KG1 (cell line): Measurements from ENCODE around the gene PRKN.

Experiments
- DNase-seq: peaks from one replicate; lab custom pipeline; 2025; lab: John Stamatoyannopoulos, UW

PRKN gene

DNA sequence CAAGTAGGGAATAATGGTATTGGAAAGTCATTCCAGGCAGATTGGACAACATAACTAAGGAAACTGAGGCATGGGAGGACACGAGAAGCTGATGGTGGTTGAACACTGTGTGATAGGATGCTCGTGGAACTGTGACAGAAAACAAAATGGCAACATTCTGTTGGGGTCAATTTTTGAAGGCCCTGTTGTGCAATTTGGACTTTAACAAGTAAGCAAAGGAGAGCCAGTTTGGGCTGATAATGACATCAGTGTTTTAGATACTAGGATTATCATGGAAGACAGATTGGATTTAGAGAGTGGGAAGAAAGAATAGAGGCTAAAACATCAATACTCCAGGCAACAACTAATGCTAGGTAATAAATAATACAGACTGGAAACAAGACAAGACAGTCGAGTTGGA lies 53.1 kb downstream of the PRKN start:
- DNase-seq: no peak

DNA sequence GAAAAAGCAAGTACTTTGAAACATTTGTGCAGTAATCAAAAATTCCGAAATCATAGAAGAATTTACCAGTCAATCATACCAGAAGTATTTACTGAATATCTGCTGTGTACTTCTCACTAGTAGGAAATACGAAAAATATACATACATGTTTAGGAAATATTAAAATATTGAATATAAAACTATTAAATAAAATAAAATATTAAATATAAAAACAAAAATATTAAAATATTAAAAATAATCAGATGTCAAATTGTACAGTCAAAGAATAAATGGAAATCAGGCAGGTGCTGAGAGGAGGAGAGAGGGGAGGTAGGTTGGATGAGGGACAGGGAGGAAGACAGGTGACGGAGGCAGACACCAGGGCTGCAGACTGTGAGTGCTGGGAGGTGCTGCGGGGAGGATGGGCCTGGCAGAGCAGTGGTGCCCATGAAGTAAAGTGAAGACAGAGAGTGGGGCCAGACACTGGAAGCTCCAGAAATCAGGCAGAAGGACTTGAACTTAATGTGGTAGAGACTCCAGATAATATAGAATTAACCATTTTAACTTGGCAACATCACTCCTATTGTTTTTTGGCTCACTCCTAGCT lies 55.9 kb downstream of the PRKN start:
- DNase-seq: no peak

DNA sequence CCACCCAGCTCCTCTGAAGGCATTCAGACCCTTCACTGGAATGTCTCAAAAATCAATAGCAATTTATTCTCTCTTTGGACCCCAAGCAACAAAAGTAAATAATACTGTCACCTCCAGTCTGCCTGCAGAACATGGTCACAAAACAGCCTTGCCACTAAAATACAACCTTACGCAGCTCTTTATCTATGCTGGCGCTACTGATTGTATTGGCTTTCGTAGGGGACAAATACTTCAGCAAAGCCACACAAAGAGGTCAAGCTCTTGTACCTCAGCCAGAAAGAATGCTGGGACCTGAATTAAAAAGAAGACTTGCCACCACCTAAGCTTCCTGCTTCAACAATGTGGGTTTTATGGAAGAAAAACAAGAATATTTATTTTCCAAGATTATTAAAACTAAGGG lies 57.2 kb downstream of the PRKN start:
- DNase-seq: no peak

DNA sequence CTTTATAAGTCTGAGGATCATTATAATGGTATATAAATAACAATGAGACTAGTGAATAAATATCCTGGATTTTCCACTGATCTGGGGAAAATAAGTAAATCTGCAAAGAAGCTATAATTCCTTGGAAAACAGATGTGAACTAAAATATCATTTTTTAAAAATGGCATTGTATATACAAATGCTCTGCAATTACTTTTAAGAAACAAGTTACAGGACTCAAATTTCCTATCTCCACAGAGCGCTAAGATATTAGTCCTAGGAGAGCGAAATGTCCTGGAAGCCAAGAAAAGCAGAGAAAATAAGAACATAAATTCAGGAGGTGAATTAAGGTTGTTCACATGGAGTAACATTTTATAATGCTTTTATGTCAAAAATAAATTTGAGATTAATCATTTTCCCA lies 61.3 kb downstream of the PRKN start:
- no peak for DNase-seq

DNA sequence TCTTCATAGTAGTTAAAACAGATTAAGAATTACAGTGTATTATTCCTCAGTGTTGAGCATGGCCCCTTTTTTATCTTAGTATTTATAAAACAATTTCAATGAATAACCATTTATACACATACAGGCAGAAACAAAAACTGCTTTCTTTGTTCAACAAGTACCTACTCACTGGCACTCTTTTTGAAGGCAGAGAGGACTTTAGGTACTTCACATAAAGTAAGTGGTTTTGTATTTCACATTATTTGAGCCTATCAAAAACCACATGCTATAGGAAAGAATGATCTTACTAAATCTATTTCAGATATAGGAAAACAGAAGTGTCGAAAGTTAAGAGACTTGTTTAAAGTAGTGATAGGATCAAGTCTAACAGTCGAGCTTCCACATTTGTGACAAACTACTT lies 73.8 kb downstream of the PRKN start:
- no peak for DNase-seq

DNA sequence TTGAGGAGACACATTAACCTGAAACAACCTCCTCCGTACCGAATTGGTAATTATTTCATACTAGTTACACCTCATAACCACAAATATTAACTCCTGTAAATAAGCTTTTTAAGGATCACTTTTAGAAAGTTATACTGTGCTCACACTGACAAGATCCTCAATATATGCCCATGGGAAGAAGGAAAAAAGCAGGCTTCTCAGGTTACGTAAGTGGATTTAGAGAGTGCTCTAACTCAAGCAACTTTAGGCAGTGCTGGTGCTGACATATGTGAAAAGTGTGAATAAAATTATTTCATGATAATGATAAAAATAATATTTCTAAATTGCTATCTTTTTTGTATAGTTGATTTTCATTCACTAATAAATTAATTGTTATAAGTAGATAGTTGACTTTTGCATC lies 76.1 kb downstream of the PRKN start:
- no peak for DNase-seq

DNA sequence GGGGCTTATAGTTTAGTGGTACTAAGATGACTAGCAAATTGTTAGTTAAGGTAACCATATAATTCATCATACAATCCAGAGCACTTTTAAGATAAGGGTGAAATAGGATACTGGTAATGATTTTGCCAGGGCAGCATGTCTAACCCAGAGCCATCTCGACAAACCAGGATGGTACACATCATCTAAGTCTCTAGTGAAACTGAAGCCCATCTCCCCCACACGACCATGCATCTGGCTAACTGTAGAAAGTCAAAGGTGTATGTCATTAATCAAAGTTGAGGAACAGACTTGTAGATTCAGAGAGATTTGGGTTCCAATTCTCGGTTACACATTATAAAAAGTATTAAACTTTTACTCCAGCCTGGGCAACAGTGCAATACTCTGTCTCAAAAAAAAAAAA lies 78.3 kb downstream of the PRKN start:
- DNase-seq: no peak

DNA sequence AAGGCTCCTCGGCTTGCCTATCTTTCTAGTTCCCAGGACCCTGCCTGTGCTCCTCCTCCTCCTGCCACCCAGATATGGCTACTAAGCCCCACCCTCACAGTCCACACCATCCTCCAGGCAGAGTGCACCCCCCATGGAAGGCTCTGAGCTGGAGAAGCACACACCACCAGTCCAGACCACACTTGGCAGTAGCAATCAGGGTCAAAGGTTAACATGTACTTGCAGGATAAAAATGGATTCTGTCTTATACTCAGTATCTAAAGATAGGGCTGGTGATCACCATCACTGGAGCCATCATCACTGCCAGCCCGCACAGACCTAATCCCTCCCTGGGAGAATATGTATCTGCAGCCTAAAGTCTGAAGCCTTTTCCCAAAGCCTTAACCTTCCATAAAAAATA lies 83.4 kb downstream of the PRKN start:
- DNase-seq: no peak

DNA sequence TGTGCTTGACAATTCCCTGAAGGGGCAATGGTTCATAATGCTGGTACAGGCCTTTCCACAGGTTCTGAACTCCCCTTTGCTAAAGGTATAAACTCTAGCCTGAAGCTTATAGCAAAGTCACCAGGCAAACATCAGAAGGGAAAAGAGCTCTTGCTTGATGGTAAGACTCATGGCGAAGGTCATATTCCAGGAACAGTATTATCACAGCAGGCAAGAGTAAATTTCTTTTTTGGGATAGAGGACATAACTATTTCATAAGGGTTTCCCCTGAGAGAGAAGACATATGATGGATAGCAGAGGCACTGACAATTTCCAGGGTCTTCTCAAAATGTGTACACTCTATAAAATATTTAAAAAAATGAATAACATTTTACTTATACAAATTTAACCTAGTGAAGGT lies 86.8 kb downstream of the PRKN start:
- DNase-seq: no peak

DNA sequence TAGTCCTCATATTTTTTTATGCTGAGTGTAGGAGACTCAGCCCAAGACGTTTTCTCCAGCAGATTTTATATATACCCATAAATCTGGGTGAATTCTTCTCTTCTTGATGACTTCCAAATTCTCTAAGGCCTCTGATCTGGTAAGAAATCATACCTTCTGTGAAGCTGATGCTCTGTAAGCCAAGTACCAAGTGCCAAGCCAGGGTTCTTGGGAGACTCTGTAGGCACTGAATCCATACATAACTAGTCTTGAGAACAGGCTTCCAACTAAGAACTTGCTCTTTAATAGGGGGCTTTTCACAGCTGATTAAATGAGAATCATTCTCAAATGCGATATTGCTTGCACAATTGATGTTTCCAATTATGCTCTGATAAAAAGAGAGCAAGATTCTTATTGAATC lies 87.6 kb downstream of the PRKN start:
- DNase-seq: no peak

DNA sequence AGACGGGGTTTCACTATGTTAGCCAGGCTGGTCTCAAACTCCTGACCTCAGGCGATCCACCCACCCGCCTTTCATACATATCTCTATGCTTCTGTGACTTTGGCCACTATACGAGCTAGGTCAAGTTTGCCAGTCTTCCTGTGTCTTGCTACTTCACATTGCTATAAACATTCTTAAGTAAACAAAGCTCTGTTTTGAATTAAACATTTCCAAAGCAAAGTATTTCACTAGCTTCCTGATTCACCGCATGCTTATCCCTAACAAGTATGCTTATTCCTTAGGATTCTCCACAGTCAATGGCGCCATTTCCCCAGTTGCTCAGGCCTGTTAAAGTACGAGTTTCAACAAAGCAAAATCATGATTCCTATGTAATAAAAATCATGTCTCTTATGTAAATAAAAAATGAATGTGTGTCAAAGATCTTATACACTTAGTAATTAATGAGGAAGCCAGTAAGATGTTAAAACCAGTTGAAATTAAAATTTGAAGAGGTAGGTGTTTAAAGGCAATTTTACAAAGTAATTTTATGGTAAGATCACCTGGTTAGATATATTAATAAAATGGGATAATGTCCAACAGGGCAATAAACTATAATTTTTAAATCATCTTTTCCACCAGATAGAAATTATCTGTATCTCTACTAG lies 88.5 kb downstream of the PRKN start:
- no peak for DNase-seq

DNA sequence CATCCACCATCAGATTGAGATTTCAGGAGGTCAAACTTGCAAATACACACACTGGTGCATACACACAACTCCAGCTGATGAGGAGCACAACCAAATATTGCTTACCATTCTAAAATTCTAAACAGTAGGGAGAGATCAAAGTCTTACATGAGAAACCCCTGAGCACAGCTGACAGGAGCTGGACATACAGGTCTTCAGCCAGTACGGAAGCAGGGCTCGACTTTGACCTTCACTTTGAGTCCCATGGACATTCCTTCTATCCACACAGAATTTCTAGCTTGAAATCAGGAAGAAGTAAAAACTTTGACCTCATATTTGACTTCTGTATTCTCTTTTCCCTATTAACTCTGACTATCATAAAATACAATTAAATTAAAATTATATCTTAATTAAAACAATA lies 90.2 kb downstream of the PRKN start:
- no peak for DNase-seq

DNA sequence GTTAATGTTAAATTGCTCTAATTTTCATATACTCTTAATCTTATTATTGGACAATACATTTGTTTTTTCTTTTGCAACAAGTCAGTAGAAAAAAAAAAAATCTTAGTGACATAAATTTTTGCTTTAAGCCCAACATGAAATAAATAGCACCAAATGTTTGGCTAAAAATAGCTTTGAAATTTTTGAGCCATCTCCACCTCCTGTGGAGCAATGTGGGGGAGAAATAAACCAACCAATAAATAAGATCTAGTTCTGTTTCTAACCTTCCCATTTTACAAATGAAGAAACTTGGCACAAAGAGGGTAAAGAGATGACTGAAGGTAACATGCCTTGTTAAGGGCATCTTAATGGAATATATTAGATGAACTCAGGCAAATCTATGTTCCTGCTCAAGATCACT lies 91.4 kb downstream of the PRKN start:
- DNase-seq: no peak

DNA sequence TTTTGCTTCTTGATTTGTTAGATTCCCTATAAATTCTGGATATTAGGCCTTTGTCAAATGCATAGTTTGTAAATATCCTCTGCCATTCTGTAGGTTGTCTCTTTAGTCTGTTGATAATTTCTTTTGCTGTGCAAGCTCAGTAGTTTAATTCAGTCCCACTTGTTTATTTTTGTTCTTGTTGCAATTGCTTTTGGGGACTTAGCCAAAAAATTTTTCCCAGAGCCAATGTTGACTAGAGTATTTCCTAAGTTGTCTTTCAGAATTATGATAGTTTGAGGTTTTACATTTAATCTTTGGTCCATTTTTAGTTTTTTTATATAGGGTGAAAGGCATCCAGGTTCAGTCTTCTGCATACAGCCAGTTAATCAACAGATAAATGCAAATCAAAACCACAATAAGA lies 96.0 kb downstream of the PRKN start:
- no peak for DNase-seq

DNA sequence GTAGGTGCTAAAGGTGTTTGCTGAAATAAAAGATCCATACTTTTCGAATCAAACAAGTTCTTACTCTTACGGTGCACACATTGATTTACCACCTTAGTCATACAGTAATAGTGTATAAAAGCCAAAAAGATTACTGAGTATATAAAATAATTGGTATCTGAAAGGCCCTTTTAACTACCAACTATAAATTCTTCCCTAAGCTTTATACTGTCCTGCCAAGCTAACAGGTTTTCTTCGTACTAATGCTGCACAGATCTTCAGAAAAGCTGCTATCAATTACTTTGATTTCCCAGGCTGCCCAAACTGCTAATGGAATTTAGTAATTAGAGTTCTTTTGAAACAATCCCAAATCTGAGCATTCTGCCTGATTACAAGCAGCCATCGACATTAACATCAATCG lies 97.5 kb downstream of the PRKN start:
- DNase-seq: no peak

DNA sequence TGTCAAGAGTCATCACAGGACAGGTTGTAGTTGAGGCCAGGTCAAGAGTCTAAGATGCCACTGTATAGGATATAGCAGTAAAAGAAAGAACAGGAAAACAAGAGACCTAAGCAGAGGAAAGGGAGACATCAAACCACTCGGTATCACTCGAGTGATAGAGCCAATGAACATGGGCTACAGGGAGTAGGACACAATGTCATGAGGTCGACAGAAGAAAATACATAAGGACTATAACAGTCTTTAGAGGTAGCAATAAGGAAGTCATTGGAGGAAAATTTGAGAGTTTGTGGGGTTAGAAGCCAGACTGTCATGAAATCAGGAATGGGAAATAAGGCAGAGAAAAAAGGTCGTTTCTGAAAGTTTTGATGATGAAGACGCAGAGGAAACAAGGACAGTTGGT lies 99.7 kb downstream of the PRKN start:
- no peak for DNase-seq

DNA sequence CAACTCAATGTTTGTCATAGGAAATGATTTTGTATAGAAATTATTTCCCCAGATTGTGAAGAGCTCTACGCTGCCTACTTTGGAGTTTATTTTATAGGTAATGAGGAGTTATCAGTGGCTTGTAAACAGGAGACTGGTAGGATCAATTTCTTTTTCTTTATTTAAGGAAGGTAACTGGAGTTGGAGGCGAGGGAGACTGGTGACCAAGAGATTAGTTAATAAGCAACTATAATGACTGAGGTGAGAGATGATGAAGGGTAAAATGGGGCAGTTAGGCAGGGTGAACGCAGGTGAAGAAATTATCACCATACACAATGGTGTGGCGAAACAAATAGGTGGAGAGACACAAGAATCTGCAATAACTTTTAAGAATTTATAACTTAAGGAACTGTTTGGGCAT lies 100.2 kb downstream of the PRKN start:
- no peak for DNase-seq

DNA sequence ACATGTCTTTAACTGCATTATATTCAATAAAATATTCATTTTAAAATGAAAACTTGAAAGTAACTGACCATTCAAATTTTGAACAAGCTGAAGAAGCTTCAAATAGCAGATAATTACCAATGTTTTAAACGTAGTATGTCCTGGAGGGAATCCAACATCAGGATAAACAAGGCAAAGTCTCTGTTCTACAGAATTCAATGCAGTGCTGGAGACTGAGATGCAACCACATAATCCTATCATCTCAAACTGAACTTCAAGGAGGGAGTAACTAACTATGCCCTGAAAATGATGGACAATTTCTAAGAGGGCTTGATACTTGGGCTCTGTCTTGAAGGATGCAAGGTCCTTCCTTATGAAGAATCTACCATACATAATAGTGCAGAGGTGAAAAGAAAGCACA lies 100.7 kb downstream of the PRKN start:
- DNase-seq: no peak

DNA sequence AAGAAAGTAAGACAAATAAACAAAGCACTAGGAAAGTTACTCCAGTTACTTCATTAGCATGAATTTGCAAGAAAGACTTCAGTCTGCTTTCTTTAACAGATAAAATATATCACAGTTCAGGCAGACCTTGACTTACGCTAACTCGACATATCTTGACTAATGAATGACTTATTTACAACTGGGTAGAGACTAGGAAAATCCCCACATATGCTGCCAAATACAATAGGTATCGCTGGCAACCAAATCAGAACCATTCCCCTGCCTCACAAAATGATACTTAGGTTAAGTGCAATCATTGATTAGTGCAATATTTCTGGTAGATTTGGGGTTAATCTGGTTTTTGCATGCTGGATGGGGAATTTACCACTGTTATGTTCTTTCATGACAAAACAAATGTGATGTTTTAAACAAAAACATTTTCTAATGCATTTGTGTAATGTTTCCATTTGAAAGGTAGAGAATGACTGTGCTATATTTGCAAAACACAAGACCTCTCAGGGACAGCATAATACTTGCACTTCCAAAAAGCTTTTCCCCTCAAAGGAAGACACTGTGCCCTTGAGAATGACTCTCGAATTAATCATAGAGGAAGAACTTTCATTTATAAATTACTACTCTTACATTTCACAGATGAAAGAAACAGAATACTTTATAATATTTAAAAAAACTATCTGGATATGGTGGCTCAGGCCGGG lies 101.6 kb downstream of the PRKN start:
- no peak for DNase-seq

DNA sequence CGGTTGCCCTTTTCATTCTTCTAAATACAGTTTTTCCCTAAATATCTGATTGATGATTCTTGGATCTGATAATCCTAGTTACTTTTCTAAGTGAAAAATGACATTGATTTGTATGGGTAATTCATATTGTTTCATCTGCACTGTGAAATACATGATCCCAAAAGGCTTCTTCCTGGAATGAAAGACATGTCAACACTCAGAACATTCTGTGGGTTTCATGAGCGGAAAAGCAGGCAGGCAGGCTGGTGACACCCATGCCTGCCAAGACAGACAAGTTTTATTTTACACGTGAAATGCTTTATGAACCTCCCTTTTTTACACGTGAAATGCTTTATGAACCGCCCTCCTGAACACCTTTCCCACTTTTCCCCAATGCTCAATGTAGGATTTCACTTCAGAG lies 105.0 kb downstream of the PRKN start:
- no peak for DNase-seq

DNA sequence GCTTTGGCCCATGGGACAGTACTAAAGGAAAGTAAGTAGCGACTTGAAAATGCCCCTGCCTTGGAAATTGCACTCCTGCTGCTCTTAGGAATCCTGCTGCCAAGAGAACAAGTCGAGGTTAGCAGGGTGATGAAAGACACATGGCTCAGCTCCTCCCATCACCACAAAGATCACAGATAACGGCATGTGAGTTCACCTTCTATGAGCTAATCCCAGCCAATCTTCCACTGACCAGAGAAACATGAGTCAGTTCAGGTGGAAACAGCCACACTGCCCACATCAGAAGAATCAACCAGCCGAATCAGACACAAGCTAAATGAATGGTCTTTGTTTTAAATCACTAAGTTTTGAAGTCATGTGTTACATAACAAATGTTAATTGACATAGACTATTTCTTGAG lies 106.3 kb downstream of the PRKN start:
- no peak for DNase-seq

DNA sequence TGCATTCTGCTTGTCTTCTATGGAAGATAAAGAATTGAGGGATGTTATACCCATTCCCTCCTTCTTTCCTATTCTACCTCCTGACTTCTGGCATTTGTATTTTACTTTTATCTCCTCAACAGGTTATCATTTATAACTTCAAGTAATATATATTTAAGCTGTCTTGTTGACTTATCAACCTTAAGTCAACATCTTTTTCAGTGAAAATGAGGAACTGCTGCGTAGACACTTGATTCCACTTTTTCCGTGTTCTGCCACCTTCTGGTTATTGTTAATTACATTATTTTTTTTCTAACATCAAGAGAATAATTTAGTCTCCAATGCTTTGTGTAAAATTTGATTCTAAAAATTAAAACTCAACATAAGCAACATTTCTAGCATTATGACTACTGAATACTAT lies 107.5 kb downstream of the PRKN start:
- DNase-seq: no peak

DNA sequence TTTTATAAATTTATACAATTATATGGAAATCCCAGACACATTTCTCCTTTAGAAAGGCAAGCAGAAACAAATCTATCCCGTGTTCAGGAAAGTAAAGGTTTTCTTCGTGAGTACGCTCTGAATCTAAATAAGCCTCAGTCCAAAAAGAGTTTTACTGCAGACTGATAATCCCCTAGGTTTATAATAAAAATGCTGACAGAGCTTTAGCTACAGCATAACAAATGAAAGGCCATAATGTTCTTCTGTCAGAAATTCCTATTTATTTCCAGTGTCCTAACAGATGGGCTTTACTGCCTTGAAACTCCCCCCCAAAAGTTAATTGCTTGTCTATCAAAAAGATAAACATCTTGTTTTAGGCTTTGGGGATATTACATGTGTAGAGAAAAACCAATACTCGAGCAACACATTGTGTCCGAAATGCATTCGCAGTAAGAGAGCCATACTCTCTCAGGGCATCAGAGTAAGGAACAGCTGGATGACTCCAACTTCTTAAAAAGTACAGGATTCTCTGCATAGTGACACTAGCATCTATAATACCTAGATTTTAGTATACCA lies 109.0 kb downstream of the PRKN start:
- DNase-seq: no peak
